H1 (cell line): ENCODE data around the gene ADGRA3. TPM values are rescaled to one million over a fixed set of nuclear protein-coding genes. Genes with fewer than 3 reads are reported as not detected.

Source experiments
- CTCF ChIA-PET: fragments of 300-600 bp; sonication (Branson Sonifier 250); formaldehyde crosslinking; loops from one replicate; lab custom pipeline; 2021; ENCODE audit not compliant: partially characterized antibody; lab: Charles Lee
- POLR2A ChIA-PET: fragments of 300-600 bp; sonication (Branson Sonifier 250); formaldehyde crosslinking; loops from one replicate; lab custom pipeline; 2021; ENCODE audit warnings: inconsistent platforms; ENCODE audit not compliant: partially characterized antibody; lab: Charles Lee
- DNase-seq, 2 experiments: peaks; one replicate each; pipeline versions ENCODE4 v3.0.0 to v3.0.0-alpha.2; 2010 to 2022; ENCODE audit warnings: low spot score in 2 of 2, low read depth in 1 of 2, mixed read lengths in 1 of 2
- FAIRE-seq: peaks from 2 replicates; lab custom pipeline; 2011; peaks lifted over from hg19 to GRCh38; lab: Jason Lieb, UNC
- H2AFZ ChIP-seq: 2 replicates; pipeline ENCODE4 v1.8.1; 2012; ENCODE audit warnings: low read length, inconsistent platforms
- H2AK5ac ChIP-seq: 2 replicates; pipeline ENCODE4 v1.6.1; 2013; ENCODE audit warnings: low read depth, low read length
- H2BK120ac ChIP-seq: replicated peaks from 2 replicates; pipeline ENCODE3; 2013; ENCODE audit warnings: low read depth, low read length, inconsistent platforms
- H2BK12ac ChIP-seq: 2 replicates; pipeline ENCODE4 v1.6.1; 2013; ENCODE audit warnings: low read depth, low read length
- H2BK15ac ChIP-seq: 2 replicates; pipeline ENCODE4 v1.6.1; 2013; ENCODE audit warnings: low read length
- H2BK20ac ChIP-seq: 2 replicates; pipeline ENCODE4 v1.6.1; 2013; ENCODE audit warnings: low read length
- H2BK5ac ChIP-seq: 2 replicates; pipeline ENCODE4 v1.6.1; 2013; ENCODE audit warnings: low read depth, low read length
- H3K14ac ChIP-seq: 2 replicates; pipeline ENCODE4 v1.6.1; 2013; ENCODE audit warnings: inconsistent platforms; ENCODE audit not compliant: insufficient read length
- H3K18ac ChIP-seq: 2 replicates; pipeline ENCODE4 v1.6.1; 2013; ENCODE audit warnings: low read length; ENCODE audit errors: extremely low read depth
- H3K23ac ChIP-seq: 2 replicates; pipeline ENCODE4 v1.6.1; 2013; ENCODE audit warnings: inconsistent platforms; ENCODE audit not compliant: insufficient read length
- H3K23me2 ChIP-seq: 2 replicates; pipeline ENCODE4 v1.6.1; 2013; ENCODE audit warnings: low read depth, low read length
- H3K27ac ChIP-seq: 2 replicates; pipeline ENCODE4 v1.6.1; 2011; ENCODE audit warnings: low read depth, low read length, inconsistent platforms
- H3K27me3 ChIP-seq, 4 experiments: replicated peaks in 1 of 4; 1 replicate in 1 of 4; 2 replicates in 3 of 4; pipeline versions ENCODE4 v1.6.1 to v1.8.1; 2011 to 2013; ENCODE audit warnings: low read length in 3 of 4, mild to moderate bottlenecking in 3 of 4, inconsistent platforms in 2 of 4, mixed read lengths in 2 of 4, moderate library complexity in 1 of 4; ENCODE audit not compliant: control insufficient read depth in 3 of 4, insufficient read depth in 3 of 4; ENCODE audit errors: extremely low read depth in 1 of 4
- H3K36me3 ChIP-seq, 4 experiments: 2 replicates each; pipeline versions ENCODE4 v1.6.1 to v1.8.1; 2011 to 2013; ENCODE audit warnings: mild to moderate bottlenecking in 4 of 4, low read length in 3 of 4, moderate library complexity in 2 of 4, control low read depth in 1 of 4, inconsistent platforms in 1 of 4; ENCODE audit not compliant: insufficient read depth in 4 of 4, control insufficient read depth in 2 of 4
- H3K4ac ChIP-seq: replicated peaks from 2 replicates; pipeline ENCODE3; 2013; ENCODE audit warnings: low read length, low read depth, mixed read lengths, inconsistent platforms; ENCODE audit not compliant: insufficient read length
- H3K4me1 ChIP-seq, 4 experiments: replicated peaks in 1 of 4; 1 replicate in 1 of 4; 2 replicates in 3 of 4; pipeline versions ENCODE4 v1.6.1 to v1.8.1; 2011 to 2013; ENCODE audit warnings: low read length in 3 of 4, inconsistent platforms in 2 of 4, mixed read lengths in 1 of 4; ENCODE audit not compliant: insufficient read depth in 4 of 4, control insufficient read depth in 3 of 4
- H3K4me2 ChIP-seq, 2 experiments: 2 replicates each; pipeline versions ENCODE4 v1.6.1 to v1.8.1; 2011 to 2013; ENCODE audit warnings: low read depth in 2 of 2, low read length in 2 of 2, control low read depth in 1 of 2, inconsistent platforms in 1 of 2, mild to moderate bottlenecking in 1 of 2; ENCODE audit not compliant: insufficient read depth in 1 of 2
- H3K4me3 ChIP-seq, 4 experiments: fragments of 200-600, 300-600 bp in 1 of 4; sonication (generic), shearing (Covaris generic), sonication (Bioruptor Twin) in 1 of 4; 2 replicates each; pipeline versions ENCODE4 v1.5.1 to v1.8.1; 2011 to 2016; ENCODE audit warnings: low read length in 4 of 4, low read depth in 3 of 4, control low read depth in 2 of 4, inconsistent platforms in 2 of 4, mild to moderate bottlenecking in 2 of 4, mixed read lengths in 1 of 4, moderate library complexity in 1 of 4; ENCODE audit not compliant: insufficient read depth in 2 of 4; ENCODE audit errors: extremely low read depth in 1 of 4
- H3K56ac ChIP-seq: replicated peaks from 2 replicates; pipeline ENCODE3; 2013; ENCODE audit warnings: low read depth, mild to moderate bottlenecking, mixed read lengths, low read length, inconsistent platforms; ENCODE audit not compliant: insufficient read length
- H3K79me1 ChIP-seq: 2 replicates; pipeline ENCODE4 v1.6.1; 2013; ENCODE audit warnings: low read depth, low read length, control low read depth
- H3K79me2 ChIP-seq, 2 experiments: 2 replicates each; pipeline versions ENCODE4 v1.6.1 to v1.8.1; 2012 to 2013; ENCODE audit warnings: low read length in 2 of 2, mild to moderate bottlenecking in 2 of 2, inconsistent platforms in 1 of 2; ENCODE audit not compliant: insufficient read depth in 2 of 2, control insufficient read depth in 1 of 2
- H3K9ac ChIP-seq, 4 experiments: replicated peaks in 1 of 4; 1 replicate in 1 of 4; 2 replicates in 3 of 4; pipeline versions ENCODE4 v1.6.1 to v1.8.1; 2011 to 2013; ENCODE audit warnings: low read depth in 3 of 4, low read length in 3 of 4, control low read depth in 2 of 4, mild to moderate bottlenecking in 2 of 4, moderate library complexity in 2 of 4, inconsistent platforms in 1 of 4; ENCODE audit errors: extremely low read depth in 1 of 4
- H3K9me3 ChIP-seq, 2 experiments: 2 replicates each; pipeline versions ENCODE4 v1.6.1 to v1.8.1; 2012 to 2013; ENCODE audit warnings: mild to moderate bottlenecking in 2 of 2, moderate library complexity in 2 of 2, control low read depth in 1 of 2, inconsistent platforms in 1 of 2, low read depth in 1 of 2, low read length in 1 of 2, mixed read lengths in 1 of 2; ENCODE audit not compliant: insufficient read depth in 2 of 2
- H4K20me1 ChIP-seq, 2 experiments: replicated peaks in 1 of 2; 2 replicates each; pipeline versions ENCODE3 to v1.8.1; 2011 to 2013; ENCODE audit warnings: inconsistent platforms in 2 of 2, low read length in 2 of 2, mild to moderate bottlenecking in 1 of 2; ENCODE audit not compliant: insufficient read depth in 2 of 2, control insufficient read depth in 1 of 2
- H4K5ac ChIP-seq: 2 replicates; pipeline ENCODE4 v1.6.1; 2013; ENCODE audit warnings: low read length, low read depth, mixed read lengths, inconsistent platforms; ENCODE audit not compliant: insufficient read length
- H4K8ac ChIP-seq: 2 replicates; pipeline ENCODE4 v1.8.0; 2013; ENCODE audit warnings: mild to moderate bottlenecking, moderate library complexity, low read length, inconsistent platforms; ENCODE audit not compliant: insufficient read depth; ENCODE audit errors: extremely low read depth
- H4K91ac ChIP-seq: replicated peaks from 2 replicates; pipeline ENCODE3; 2013; ENCODE audit warnings: low read length, mixed read lengths, inconsistent platforms; ENCODE audit not compliant: insufficient read length
- BCL11A ChIP-seq, 2 experiments: IDR thresholded peaks; one replicate each; pipeline ENCODE4 v1.6.1; 2011; ENCODE audit warnings: low read depth in 2 of 2, low read length in 2 of 2, mild to moderate bottlenecking in 2 of 2
- BRCA1 ChIP-seq: IDR thresholded peaks from 2 replicates; pipeline ENCODE4 v1.6.1; 2012; ENCODE audit warnings: low read depth, low read length, improper control_type of control experiment
- NANOG ChIP-seq: IDR thresholded peaks from 2 replicates; pipeline ENCODE4 v1.6.1; 2011; ENCODE audit warnings: low read length, low read depth, mild to moderate bottlenecking, inconsistent platforms; ENCODE audit not compliant: insufficient read depth, poor library complexity, severe bottlenecking
- NRF1 ChIP-seq: IDR thresholded peaks from 2 replicates; pipeline ENCODE4 v1.6.1; 2011; ENCODE audit warnings: mild to moderate bottlenecking, low read depth, low read length, improper control_type of control experiment
- RAD21 ChIP-seq, 2 experiments: IDR thresholded peaks in 1 of 2; conservative IDR thresholded peaks in 1 of 2; 2 replicates each; pipeline ENCODE4 v1.6.1; 2011; ENCODE audit warnings: low read depth in 2 of 2, low read length in 2 of 2, improper control_type of control experiment in 1 of 2, inconsistent platforms in 1 of 2, mild to moderate bottlenecking in 1 of 2, moderate library complexity in 1 of 2
- WGBS, 2 experiments: shearing (Covaris generic) in 1 of 2; methylation state at CpG; one replicate each; pipeline versions ENCODE4 v1.1.6 to v1.1.7; 2013 to 2015; ENCODE audit warnings: low lambda C conversion rate in 2 of 2, mixed read lengths in 2 of 2, inconsistent platforms in 1 of 2, low coverage in 1 of 2, missing lambda C conversion rate in 1 of 2; ENCODE audit not compliant: insufficient replicate concordance in 2 of 2, insufficient coverage in 1 of 2, insufficient read length in 1 of 2; ENCODE audit errors: extremely low coverage in 1 of 2, missing lambda C conversion rate in 1 of 2; 5-methylcytosine and 5-hydroxymethylcytosine counted together
- polyA plus RNA-seq, 7 experiments: library from polyadenylated mRNA; depleted of rRNA in 3 of 7; stranded (reverse) in 5 of 7; unstranded in 2 of 7; fragments of >200 nt in 5 of 7; fragments of 200-250 nt in 2 of 7; gene quantifications; 1 replicate in 5 of 7; 2 replicates in 1 of 7; 4 replicates in 1 of 7; pipeline versions ENCODE4 v1.2.1 to v1.2.3, GENCODE V29; 2011 to 2013; ENCODE audit warnings: missing spikeins in 2 of 7, mixed read lengths in 2 of 7
- total RNA-seq: library from RNA; stranded (reverse); fragmentation: NEBNext Ultra II Directional; extraction: Animal tissue kit (Norgen Biotek cat#: 25700); gene quantifications from 2 replicates; pipeline ENCODE4 v1.2.1, GENCODE V29; 2021

Gene ADGRA3
- total and polyA plus RNA-seq, 2 of the 8 experiments (the other 6 are each of a cell fraction or from before 2014, with no cell fraction given), result 31.5 to 63.0 TPM

- ChIA-PET POLR2A (no interaction called here), CTCF (interaction anchor here (0.9 to 4.1 kb wide), 4 partner anchors 19 to 548 kb away, joined by 3 to 20 read pairs (median 10); no protein-coding TSS in a partner anchor)
- Histone ChIP-seq H3K23ac (no peak overlapping the region), H4K20me1 (no peaks in the 10 kb centered on the region), H3K56ac (no peak overlapping the region), H3K4me3 (no peak overlapping the region), H4K8ac (no peak overlapping the region), H3K79me2 (no peaks in the 10 kb centered on the region), H3K14ac (no peak overlapping the region), H2BK20ac (no peak overlapping the region), H2AFZ (no peak overlapping the region), H3K36me3 (no peaks in the 10 kb centered on the region; a peak in 1 of 8 replicates), H4K5ac (no peak overlapping the region), H3K79me1 (no peaks in the 10 kb centered on the region), H3K9me3 (no peaks in the 10 kb centered on the region; a peak in 1 of 4 replicates), H3K27ac (no peak overlapping the region), H3K4me1 (no peaks in the 10 kb centered on the region), H3K9ac (no peak overlapping the region), H4K91ac (no peak overlapping the region), H2BK5ac (no peak overlapping the region), H3K18ac (no peak overlapping the region), H3K27me3 (no peaks in the 10 kb centered on the region), H2BK15ac (no peak overlapping the region), H3K4me2 (no peak overlapping the region), H3K23me2 (no peaks in the 10 kb centered on the region), H2BK12ac (no peak overlapping the region), H3K4ac (no peak overlapping the region), H2BK120ac (no peak overlapping the region), H2AK5ac (no peak overlapping the region)
- DNase-seq (no peak), FAIRE-seq (no peak)
- WGBS, 2 experiments, result 100% methylated on average over 2 of the region's 2 CpGs; no CpG with 5 or more reads in 1 of the 2 experiments
- no peak for TF ChIP-seq BRCA1
- TF ChIP-seq NANOG, result no peak
- no peak for TF ChIP-seq BCL11A (IDR thresholded peaks at IDR 0.05; ENCODE audit: low read depth in 2 of 2, low read length in 2 of 2)
- no peak for TF ChIP-seq RAD21 (IDR thresholded peaks at IDR 0.05 in 1 of 2, conservative IDR thresholded peaks at IDR 0.05 in 1 of 2; ENCODE audit: low read depth in 2 of 2, low read length in 2 of 2)
- no peak for TF ChIP-seq NRF1
Measured at GRCh38 chr4:22338796-22339195, 177.1 kb downstream of the ADGRA3 start.
